Measurements from ENCODE around the gene USP6.
"Not testable (repeated sequence)": the region's sequence is repeated elsewhere in the genome, so short reads cannot be mapped to it uniquely, and the experiment has no call there.

Gene USP6

DNA sequence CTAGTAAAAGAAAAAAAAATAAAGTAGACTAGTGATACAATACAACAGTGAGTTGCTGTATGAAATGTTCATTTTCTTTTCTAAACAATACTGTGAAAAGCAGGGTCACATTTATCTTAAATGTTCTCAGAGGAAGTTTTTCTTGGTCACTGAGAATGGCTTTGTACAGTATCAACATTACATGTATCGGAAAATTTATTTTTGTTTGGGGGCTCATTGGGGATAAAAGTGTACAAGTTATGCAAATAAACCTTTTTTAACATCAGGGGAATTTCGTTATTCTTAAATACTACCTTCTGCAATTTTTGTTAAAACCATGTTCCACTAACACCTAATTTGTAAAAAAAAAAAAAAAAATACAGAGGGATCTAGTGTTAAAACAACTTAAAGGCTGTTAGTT, 84.5 kb downstream of the USP6 start:
- no peak for FAIRE-seq

GRCh38 chr17:5201011-5201410, 85.2 kb downstream of the USP6 start:
- FAIRE-seq: no peak

DNA sequence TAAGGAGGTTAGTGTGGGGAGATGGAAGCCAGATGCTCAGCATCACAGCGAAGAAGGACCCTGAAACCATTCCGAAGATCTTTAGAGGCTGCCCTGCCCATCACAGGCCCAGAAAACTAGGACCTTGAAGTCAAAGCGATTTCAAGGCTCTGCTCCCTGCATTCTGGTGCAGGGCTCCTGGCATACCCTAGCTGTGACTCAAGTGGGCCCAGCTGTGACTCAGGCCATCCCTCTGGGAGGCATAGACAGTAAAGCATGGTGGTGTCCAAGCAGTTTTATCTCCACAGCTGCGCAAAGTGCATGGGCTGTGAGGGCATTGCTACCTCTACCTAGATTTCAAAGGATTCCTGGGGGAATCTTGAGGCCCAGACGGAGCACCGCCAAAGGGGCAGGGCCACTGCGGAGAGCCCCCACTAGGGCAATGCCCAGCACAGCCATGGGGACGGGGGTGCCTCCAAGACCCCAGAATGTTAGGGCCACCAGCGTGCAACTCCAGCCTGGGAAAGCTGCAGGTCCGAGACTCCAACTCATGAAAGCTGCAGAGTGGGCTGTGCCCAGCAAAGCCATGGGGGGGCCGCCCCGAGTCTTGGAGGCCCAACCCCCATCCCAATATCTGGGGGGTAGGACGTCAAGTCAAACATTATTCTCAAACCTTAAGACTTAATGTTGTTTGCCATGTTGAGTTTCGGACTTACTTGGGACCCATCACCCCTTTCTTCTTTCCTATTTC, 87.5 kb downstream of the USP6 start:
- FAIRE-seq: no peak

DNA sequence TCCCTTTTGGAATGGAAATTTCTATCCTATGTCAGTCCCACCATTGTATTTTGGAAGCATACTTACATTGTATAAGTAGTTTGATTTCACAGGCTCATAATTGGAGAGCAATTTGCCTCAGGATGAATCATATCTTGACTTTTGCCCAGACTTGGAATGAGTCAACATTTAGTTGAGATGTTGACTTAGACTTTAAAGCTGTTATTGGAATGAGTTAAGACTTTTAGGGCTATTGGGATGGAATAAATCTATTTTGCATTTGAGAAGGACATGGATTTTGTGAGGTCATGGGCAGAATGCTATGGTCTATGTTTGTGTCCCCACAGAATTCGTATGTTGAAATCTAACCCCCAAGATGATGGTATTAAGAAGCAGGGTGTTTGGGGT, 88.1 kb downstream of the USP6 start:
- FAIRE-seq: no peak

DNA sequence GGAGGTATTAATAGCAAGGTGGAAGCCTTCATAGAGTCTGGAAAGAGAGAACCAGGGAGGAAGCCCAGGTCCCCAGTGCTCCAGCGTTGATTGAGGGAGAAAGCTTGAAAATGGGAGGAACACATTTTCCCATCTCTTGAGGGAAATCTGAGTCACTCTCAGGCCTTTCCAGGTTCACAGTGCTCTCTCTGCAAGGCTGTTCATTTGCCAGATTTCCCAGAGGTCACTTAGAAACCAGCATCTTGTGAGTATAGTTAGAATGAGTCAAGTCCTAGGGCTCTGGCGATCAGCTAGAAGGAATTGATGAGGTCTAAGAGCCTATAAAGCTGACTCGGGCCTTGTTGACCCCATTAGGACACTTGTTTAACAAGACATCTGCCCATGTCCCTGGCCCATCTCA, 93.6 kb downstream of the USP6 start:
- no peak for FAIRE-seq

DNA sequence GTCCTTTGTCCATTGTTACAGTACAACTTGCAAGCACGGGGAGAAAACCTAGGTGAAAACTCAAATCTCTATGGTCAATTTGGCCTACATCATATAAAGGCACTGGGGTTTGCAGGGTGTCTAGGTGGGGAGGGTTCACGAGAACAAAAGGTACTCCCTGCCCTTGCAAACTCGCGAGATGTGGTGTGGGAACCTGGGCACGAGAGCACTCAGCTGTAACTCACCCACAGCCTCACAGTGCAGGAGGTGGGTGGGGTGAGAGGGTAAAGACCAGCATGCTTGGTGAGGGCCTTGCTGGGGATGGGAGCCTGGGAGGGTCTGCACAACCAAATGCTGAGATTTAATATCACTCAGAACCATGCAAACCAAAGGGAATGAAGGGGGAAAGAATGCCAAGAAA, 94.3 kb downstream of the USP6 start:
- no peak for FAIRE-seq

- FAIRE-seq: no peak
Measured at GRCh38 chr17:5210614-5211252, 94.9 kb downstream of the USP6 start.

GRCh38 chr17:5211458-5211857, 95.6 kb downstream of the USP6 start:
- no peak for FAIRE-seq

GRCh38 chr17:5217562-5217961, 101.7 kb downstream of the USP6 start:
- not testable (repeated sequence) for FAIRE-seq

DNA sequence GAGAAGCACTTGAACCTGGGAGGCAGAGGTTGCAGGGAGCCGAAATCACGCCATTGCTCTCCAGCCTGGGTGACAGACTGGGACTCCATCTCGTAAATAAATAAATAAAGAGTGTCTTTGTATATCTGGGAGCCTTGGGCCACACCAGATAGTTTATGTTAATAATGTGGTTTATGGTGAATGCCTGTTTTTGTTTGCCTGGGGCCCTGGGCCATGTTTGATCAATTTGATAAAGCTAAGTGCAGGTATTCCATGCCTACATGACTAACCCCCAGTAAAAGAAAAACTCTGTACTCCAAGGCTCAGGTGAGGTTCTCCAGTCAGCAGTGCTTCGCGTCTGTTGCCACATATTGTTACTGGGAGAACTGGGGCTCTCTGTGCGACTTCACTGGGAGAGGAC, 103.7 kb downstream of the USP6 start:
- no peak for FAIRE-seq

- FAIRE-seq: no peak
Measured at GRCh38 chr17:5220074-5220473, 104.2 kb downstream of the USP6 start.

- FAIRE-seq: not testable (repeated sequence)
Measured at GRCh38 chr17:5221912-5222311, 106.1 kb downstream of the USP6 start.
